NT2/D1 (cell line): ENCODE data around the gene ZFP36L2.

ENCODE experiments used
- SUZ12 ChIP-seq: IDR thresholded peaks from 2 replicates; pipeline ENCODE4 v1.6.1; 2011; ENCODE audit not compliant: insufficient read length, insufficient read depth; ENCODE audit errors: extremely low read depth
- YY1 ChIP-seq: IDR thresholded peaks from 2 replicates; pipeline ENCODE4 v1.6.1; 2011; ENCODE audit not compliant: insufficient read length, insufficient read depth
- ZNF274 ChIP-seq: IDR thresholded peaks from 2 replicates; pipeline ENCODE4 v1.6.1; 2011; ENCODE audit warnings: mild to moderate bottlenecking, low read depth, low read length

DNA sequence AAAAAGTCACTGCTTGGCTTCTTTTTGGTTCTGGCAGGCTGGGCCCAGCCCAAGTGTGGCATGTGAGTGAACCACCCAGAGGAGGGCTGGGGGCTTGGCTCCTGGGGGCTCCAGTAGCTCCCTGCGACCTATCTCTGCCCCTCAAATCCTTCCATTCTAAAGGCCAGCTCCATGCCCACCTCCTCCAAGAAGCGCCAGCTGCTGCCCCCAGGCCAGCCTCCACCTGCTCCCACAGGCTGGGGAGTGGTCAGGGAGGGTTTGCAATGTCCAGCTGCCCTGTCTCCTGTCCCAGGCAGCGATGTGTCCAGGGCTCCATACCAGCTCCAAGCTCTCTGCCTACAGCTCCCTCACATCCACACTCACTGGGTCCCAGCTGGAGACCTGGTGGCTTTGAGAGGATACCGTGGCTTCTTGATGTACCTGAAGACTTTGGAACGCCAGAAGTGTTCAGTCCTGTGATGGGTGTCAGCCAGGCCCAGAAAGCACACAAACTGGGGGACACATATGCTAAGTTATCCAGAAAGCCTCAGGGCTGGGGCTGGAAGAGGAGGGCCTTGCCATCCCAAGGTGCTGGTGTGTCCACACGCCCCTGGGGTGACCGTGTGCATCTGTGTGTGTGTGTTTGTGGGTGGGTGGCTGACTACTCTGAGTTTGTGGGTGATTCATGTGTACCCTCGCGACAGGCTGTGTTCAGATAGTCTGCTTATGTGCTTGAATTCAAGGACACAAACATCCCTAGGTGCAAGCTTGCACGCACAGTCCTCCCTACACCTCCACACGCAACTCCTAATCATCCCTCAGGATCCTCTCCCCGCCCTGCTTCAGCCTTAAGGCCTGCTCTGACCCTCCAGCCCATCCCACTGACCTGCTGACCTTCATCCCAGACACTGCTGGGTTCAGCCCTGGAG is 33.4 kb downstream of the ZFP36L2 start:
- TF ChIP-seq YY1 (no peak), ZNF274 (no peak), SUZ12 (no peak)
